ENCODE data around the gene CLTCL1.

Gene CLTCL1

GRCh38 chr22:19242699-19243098, 48.8 kb downstream of the CLTCL1 start:
- no peak for DNase-seq

GRCh38 chr22:19241593-19241906, 50.0 kb downstream of the CLTCL1 start:
- DNase-seq: no peak

- no peak for DNase-seq
These were observed 50.5 kb downstream of the CLTCL1 start for GRCh38 chr22:19240813-19241592.

GRCh38 chr22:19239464-19239863, 52.1 kb downstream of the CLTCL1 start:
- no peak for DNase-seq

- DNase-seq: no peak
These were observed 52.6 kb downstream of the CLTCL1 start for GRCh38 chr22:19238900-19239299.

GRCh38 chr22:19235874-19236273, 55.6 kb downstream of the CLTCL1 start:
- no peak for DNase-seq

GRCh38 chr22:19234126-19234896, 57.2 kb downstream of the CLTCL1 start:
- no peak for DNase-seq

GRCh38 chr22:19233189-19233661, 58.3 kb downstream of the CLTCL1 start:
- no peak for DNase-seq

- DNase-seq: no peak
These were observed 58.9 kb downstream of the CLTCL1 start for GRCh38 chr22:19232623-19233022.

GRCh38 chr22:19231986-19232385, 59.5 kb downstream of the CLTCL1 start:
- DNase-seq: no peak

- no peak for DNase-seq
These were observed 61.9 kb downstream of the CLTCL1 start for GRCh38 chr22:19229600-19229999.

- DNase-seq: no peak
These were observed 63.3 kb downstream of the CLTCL1 start for GRCh38 chr22:19228179-19228578.

- no peak for DNase-seq
These were observed 65.1 kb downstream of the CLTCL1 start for GRCh38 chr22:19226428-19226827.

GRCh38 chr22:19225560-19225959, 66.0 kb downstream of the CLTCL1 start:
- DNase-seq: no peak

GRCh38 chr22:19224985-19225384, 66.5 kb downstream of the CLTCL1 start:
- no peak for DNase-seq

GRCh38 chr22:19224557-19224956, 67.0 kb downstream of the CLTCL1 start:
- DNase-seq: no peak

- DNase-seq: no peak
These were observed 67.9 kb downstream of the CLTCL1 start for GRCh38 chr22:19223617-19224016.

GRCh38 chr22:19223110-19223509, 68.4 kb downstream of the CLTCL1 start:
- DNase-seq: no peak

GRCh38 chr22:19222242-19223005, 69.1 kb downstream of the CLTCL1 start:
- DNase-seq: no peak

GRCh38 chr22:19220867-19221266, 70.7 kb downstream of the CLTCL1 start:
- DNase-seq: no peak

- no peak for DNase-seq
These were observed 72.8 kb downstream of the CLTCL1 start for GRCh38 chr22:19218541-19219233.

- no peak for DNase-seq
These were observed 74.9 kb downstream of the CLTCL1 start for GRCh38 chr22:19216579-19216978.

GRCh38 chr22:19215360-19215759, 76.2 kb downstream of the CLTCL1 start:
- no peak for DNase-seq
